ENCODE results near the gene SHISA5. TPM values are rescaled to one million over a fixed set of nuclear protein-coding genes. Genes with fewer than 3 reads are reported as not detected.

Gene SHISA5
- polyA plus RNA-seq, 4 donors: 68.2 to 220 (median 106) TPM

GRCh38 chr3:48433472-48434118 is 70.4 kb downstream of the SHISA5 start:
- peak overlapping the region in 2 of 3 donors; percentile 13 to 30 for H3K4me3 ChIP-seq (ENCODE audit: low read depth in 1 of 3, low read length in 3 of 3)
- peaks cover 0 to 34% (median 2%) of the 10 kb centered on the region in 3 donors for H3K36me3 ChIP-seq (ENCODE audit: control insufficient read depth in 3 of 3, insufficient read depth in 2 of 3, low read depth in 1 of 3, low read length in 3 of 3)
- peaks cover 3 to 57% (median 6%) of the 10 kb centered on the region in 3 donors for H3K4me1 ChIP-seq (ENCODE audit: control insufficient read depth in 3 of 3, insufficient read depth in 2 of 3, low read depth in 1 of 3, low read length in 2 of 3)
- 27 to 63% (median 61%) methylated on average over 12 of the region's 12 CpGs for WGBS, 3 donors
- peak overlapping the region; percentile 75 to 91 (median 81) for H3K27ac ChIP-seq (ENCODE audit: low read depth in 1 of 3, low read length in 2 of 3)
- H3K27me3 ChIP-seq (ENCODE audit: control insufficient read depth in 3 of 3, insufficient read depth in 3 of 3, low read length in 3 of 3): no peaks in the 10 kb centered on the region
- FAIRE-seq: no peak
- DNase-seq: peak; percentile 95
- no peaks in the 10 kb centered on the region for H3K9me3 ChIP-seq (ENCODE audit: control insufficient read depth in 2 of 2, insufficient read depth in 1 of 2, low read depth in 1 of 2, low read length in 1 of 2)

- Histone ChIP-seq H3K27me3 (ENCODE audit: control insufficient read depth in 3 of 3, insufficient read depth in 3 of 3, low read length in 3 of 3) (no peaks in the 10 kb centered on the region), H3K4me1 (ENCODE audit: control insufficient read depth in 3 of 3, insufficient read depth in 2 of 3, low read depth in 1 of 3, low read length in 2 of 3) (peaks cover 3 to 62% (median 6%) of the 10 kb centered on the region in 3 donors), H3K36me3 (ENCODE audit: control insufficient read depth in 3 of 3, insufficient read depth in 2 of 3, low read depth in 1 of 3, low read length in 3 of 3) (peaks cover 0 to 34% (median 2%) of the 10 kb centered on the region in 3 donors), H3K27ac (ENCODE audit: low read depth in 1 of 3, low read length in 2 of 3) (peak overlapping the region; percentile 75 to 91 (median 81)), H3K4me3 (ENCODE audit: low read depth in 1 of 3, low read length in 3 of 3) (peak overlapping the region in 1 of 3 donors; percentile 30), H3K9me3 (ENCODE audit: control insufficient read depth in 2 of 2, insufficient read depth in 1 of 2, low read depth in 1 of 2, low read length in 1 of 2) (no peaks in the 10 kb centered on the region)
- 82 to 87% (median 83%) methylated on average over 16 of the region's 16 CpGs for WGBS, 3 donors
- DNase-seq: peak; percentile 46 to 65
- FAIRE-seq: no peak
Observed at GRCh38 chr3:48432411-48433371, 71.3 kb downstream of the SHISA5 start.

GRCh38 chr3:48431224-48432029 is 72.5 kb downstream of the SHISA5 start:
- Histone ChIP-seq H3K4me1 (ENCODE audit: control insufficient read depth in 3 of 3, insufficient read depth in 2 of 3, low read depth in 1 of 3, low read length in 2 of 3) (peaks cover 6 to 75% (median 6%) of the 10 kb centered on the region in 3 donors), H3K4me3 (ENCODE audit: low read depth in 1 of 3, low read length in 3 of 3) (no peak overlapping the region), H3K9me3 (ENCODE audit: control insufficient read depth in 2 of 2, insufficient read depth in 1 of 2, low read depth in 1 of 2, low read length in 1 of 2) (no peaks in the 10 kb centered on the region), H3K36me3 (ENCODE audit: control insufficient read depth in 3 of 3, insufficient read depth in 2 of 3, low read depth in 1 of 3, low read length in 3 of 3) (peaks cover 0 to 39% (median 2%) of the 10 kb centered on the region in 3 donors), H3K27ac (ENCODE audit: low read depth in 1 of 3, low read length in 2 of 3) (peak overlapping the region in 2 of 3 donors; percentile 17 to 98), H3K27me3 (ENCODE audit: control insufficient read depth in 3 of 3, insufficient read depth in 3 of 3, low read length in 3 of 3) (no peaks in the 10 kb centered on the region)
- DNase-seq (peak in 1 of 2 donors; percentile 40), FAIRE-seq (no peak)
- 82 to 90% (median 88%) methylated on average over 8 of the region's 8 CpGs for WGBS, 3 donors

- DNase-seq (no peak), FAIRE-seq (no peak)
- WGBS, 3 donors: 11 to 58% (median 26%) methylated on average over 1 of the region's 1 CpG
- peaks cover 6 to 80% (median 9%) of the 10 kb centered on the region in 3 donors for H3K4me1 ChIP-seq (ENCODE audit: control insufficient read depth in 3 of 3, insufficient read depth in 2 of 3, low read depth in 1 of 3, low read length in 2 of 3)
- peaks cover 0 to 44% (median 2%) of the 10 kb centered on the region in 3 donors for H3K36me3 ChIP-seq (ENCODE audit: control insufficient read depth in 3 of 3, insufficient read depth in 2 of 3, low read depth in 1 of 3, low read length in 3 of 3)
- no peak overlapping the region for H3K4me3 ChIP-seq (ENCODE audit: low read depth in 1 of 3, low read length in 3 of 3)
- H3K27ac ChIP-seq (ENCODE audit: low read depth in 1 of 3, low read length in 2 of 3): peak overlapping the region in 2 of 3 donors; percentile 91 to 98
- H3K9me3 ChIP-seq (ENCODE audit: control insufficient read depth in 2 of 2, insufficient read depth in 1 of 2, low read depth in 1 of 2, low read length in 1 of 2): no peaks in the 10 kb centered on the region
- H3K27me3 ChIP-seq (ENCODE audit: control insufficient read depth in 3 of 3, insufficient read depth in 3 of 3, low read length in 3 of 3): no peaks in the 10 kb centered on the region
Observed at GRCh38 chr3:48430708-48431101, 73.3 kb downstream of the SHISA5 start.

DNA sequence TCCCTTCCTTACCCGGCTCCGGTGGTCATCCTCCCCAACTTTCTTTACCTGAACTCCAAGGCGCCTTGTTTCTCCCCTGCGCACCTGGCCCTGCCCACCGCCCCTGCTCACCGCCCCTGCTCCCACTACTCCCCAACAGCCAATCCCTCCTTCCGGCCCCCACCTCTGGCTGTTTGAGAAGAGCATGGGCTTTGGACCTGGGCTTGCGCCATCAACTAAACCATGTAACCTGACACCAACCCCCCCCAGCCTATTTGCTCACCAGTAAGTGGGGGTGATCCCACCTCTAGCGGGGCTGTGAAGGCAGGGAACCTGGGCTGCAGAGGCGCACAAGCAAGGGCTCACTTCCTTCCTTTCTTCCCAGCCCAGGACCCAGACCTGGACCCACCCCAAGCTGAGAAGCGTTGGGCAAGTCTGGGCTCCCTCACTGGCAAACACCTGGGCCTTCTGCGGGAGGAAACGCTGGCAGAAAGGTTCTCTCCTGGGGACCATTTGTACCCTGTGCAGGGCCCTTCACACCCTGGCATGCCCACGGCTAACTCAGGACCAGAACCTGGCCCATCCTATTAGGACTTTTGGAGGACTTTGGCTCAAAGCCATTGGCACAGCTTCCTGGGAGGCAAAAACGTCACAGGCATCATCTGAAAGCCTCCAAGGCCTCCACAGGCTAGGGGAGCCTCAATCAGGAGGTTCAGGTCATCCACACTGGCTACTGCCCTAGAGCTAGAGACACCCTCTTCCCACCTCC is 73.8 kb downstream of the SHISA5 start, which contains the start of gene PLXNB1:
TSS of gene PLXNB1 (minus strand) at position 127 of the 748 bp plus-strand sequence. CDS start 5,475 bp downstream, outside the sequence.
- WGBS, 3 donors: 8 to 18% (median 18%) methylated on average over 12 to 15 of the region's 15 CpGs
- peak within 1 kb of the TSS; percentile 91 to 98 (median 93) for H3K27ac ChIP-seq (ENCODE audit: low read depth in 1 of 3, low read length in 2 of 3)
- H3K4me1 ChIP-seq (ENCODE audit: control insufficient read depth in 3 of 3, insufficient read depth in 2 of 3, low read depth in 1 of 3, low read length in 2 of 3): peaks cover 6 to 80% (median 10%) of the 10 kb centered on the region in 3 donors
- no peaks in the 10 kb centered on the region for H3K9me3 ChIP-seq (ENCODE audit: control insufficient read depth in 2 of 2, insufficient read depth in 1 of 2, low read depth in 1 of 2, low read length in 1 of 2)
- DNase-seq: peak; percentile 83 to 97
- no peaks in the 10 kb centered on the region for H3K27me3 ChIP-seq (ENCODE audit: control insufficient read depth in 3 of 3, insufficient read depth in 3 of 3, low read length in 3 of 3)
- peak within 1 kb of the TSS; percentile 66 to 76 (median 74) for H3K4me3 ChIP-seq (ENCODE audit: low read depth in 1 of 3, low read length in 3 of 3)
- H3K36me3 ChIP-seq (ENCODE audit: control insufficient read depth in 3 of 3, insufficient read depth in 2 of 3, low read depth in 1 of 3, low read length in 3 of 3): peaks cover 0 to 46% (median 2%) of the 10 kb centered on the region in 3 donors
- FAIRE-seq: no peak

DNA sequence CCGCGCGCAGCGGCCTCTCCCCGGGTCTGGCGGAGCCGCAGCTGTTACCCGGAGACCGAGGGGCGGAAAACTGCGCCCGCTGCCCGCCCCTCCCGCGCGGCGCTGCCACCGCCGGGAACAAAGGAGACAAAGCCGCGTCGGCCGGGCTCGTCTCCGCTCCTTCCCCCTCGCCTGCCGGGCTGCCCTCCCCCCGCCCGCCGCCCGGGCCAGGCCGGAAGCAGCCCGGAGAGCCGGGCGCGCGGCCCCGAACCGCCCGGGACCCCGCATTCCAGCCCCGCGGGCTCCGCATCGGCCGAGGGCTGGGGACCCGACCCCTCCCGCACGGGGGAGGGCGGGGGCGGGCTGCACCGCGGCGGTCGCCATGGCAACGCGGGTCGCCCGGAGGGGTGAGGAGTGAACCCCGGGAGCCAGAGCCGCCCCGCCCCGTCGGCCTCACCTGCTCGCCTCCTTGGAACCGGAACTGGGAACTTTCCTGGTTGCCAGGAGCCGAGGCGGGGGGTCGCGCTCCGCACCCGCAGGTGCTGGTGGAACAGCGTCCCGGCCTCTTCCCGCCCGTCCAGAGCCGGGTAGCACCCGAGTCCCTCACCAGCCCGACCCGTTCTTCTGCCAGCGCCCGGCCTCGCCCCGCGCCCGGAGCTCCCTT is 74.5 kb downstream of the SHISA5 start:
- DNase-seq: peak; percentile 73 to 91
- H3K27ac ChIP-seq (ENCODE audit: low read depth in 1 of 3, low read length in 2 of 3): peak overlapping the region; percentile 91 to 98 (median 93)
- peak overlapping the region; percentile 66 to 76 (median 74) for H3K4me3 ChIP-seq (ENCODE audit: low read depth in 1 of 3, low read length in 3 of 3)
- H3K27me3 ChIP-seq (ENCODE audit: control insufficient read depth in 3 of 3, insufficient read depth in 3 of 3, low read length in 3 of 3): no peaks in the 10 kb centered on the region
- H3K36me3 ChIP-seq (ENCODE audit: control insufficient read depth in 3 of 3, insufficient read depth in 2 of 3, low read depth in 1 of 3, low read length in 3 of 3): peaks cover 0 to 46% (median 2%) of the 10 kb centered on the region in 3 donors
- peaks cover 5 to 79% (median 10%) of the 10 kb centered on the region in 3 donors for H3K4me1 ChIP-seq (ENCODE audit: control insufficient read depth in 3 of 3, insufficient read depth in 2 of 3, low read depth in 1 of 3, low read length in 2 of 3)
- no peak for FAIRE-seq
- no peaks in the 10 kb centered on the region for H3K9me3 ChIP-seq (ENCODE audit: control insufficient read depth in 2 of 2, insufficient read depth in 1 of 2, low read depth in 1 of 2, low read length in 1 of 2)
- WGBS, 3 donors: 1% methylated on average over 34 to 86 of the region's 86 CpGs

Measured in small intestine (tissue), 7 donors.